Glutamatergic neuron (in vitro differentiated cells): ENCODE results near the gene EXOC3L1. TPM values are rescaled to one million over a fixed set of nuclear protein-coding genes. Genes with fewer than 3 reads are reported as not detected.
A peak's percentile ranks its signal among the peaks of the same experiment; 100 is the strongest.

Source experiments
- DNase-seq: peaks from one replicate; pipeline ENCODE4 v3.0.0; 2022
- H3K27ac Mint-ChIP-seq: one replicate; pipeline ENCODE4 v1.8.0; 2020; ENCODE audit warnings: mild to moderate bottlenecking, mixed read lengths, inconsistent platforms; ENCODE audit not compliant: unreplicated experiment
- H3K27me3 Mint-ChIP-seq: one replicate; pipeline ENCODE4 v1.8.0; 2020; ENCODE audit warnings: mild to moderate bottlenecking, moderate library complexity, mixed read lengths, inconsistent platforms; ENCODE audit not compliant: unreplicated experiment
- H3K36me3 Mint-ChIP-seq: one replicate; pipeline ENCODE4 v1.8.0; 2020; ENCODE audit warnings: mild to moderate bottlenecking, mixed read lengths, inconsistent platforms; ENCODE audit not compliant: unreplicated experiment
- H3K4me1 Mint-ChIP-seq: one replicate; pipeline ENCODE4 v1.8.0; 2020; ENCODE audit warnings: mild to moderate bottlenecking, low read depth, mixed read lengths, inconsistent platforms; ENCODE audit not compliant: unreplicated experiment
- H3K4me3 Mint-ChIP-seq: one replicate; pipeline ENCODE4 v1.8.0; 2020; ENCODE audit warnings: mild to moderate bottlenecking, mixed read lengths, inconsistent platforms; ENCODE audit not compliant: unreplicated experiment
- H3K9me3 Mint-ChIP-seq: one replicate; pipeline ENCODE4 v1.8.0; 2020; ENCODE audit warnings: mild to moderate bottlenecking, moderate library complexity, mixed read lengths, inconsistent platforms; ENCODE audit not compliant: unreplicated experiment
- CTCF ChIP-seq: fragments of 200-600 bp; sonication (generic); IDR thresholded peaks from one replicate; pipeline ENCODE4 v1.5.0; 2021; ENCODE audit not compliant: partially characterized antibody, unreplicated experiment
- total RNA-seq: library from RNA; stranded (reverse); fragmentation: NEBNext Ultra II Directional; extraction: Animal tissue kit (Norgen Biotek cat#: 25700); gene quantifications from one replicate; pipeline ENCODE4 v1.2.1, GENCODE V29; 2021; ENCODE audit not compliant: unreplicated experiment

EXOC3L1 gene
- total RNA-seq, 1 donor from 2014 or later, result 3.6 TPM

- Mint-ChIP-seq H3K27ac (no peak overlapping the region), H3K9me3 (peaks cover 3% of the 10 kb centered on the region), H3K36me3 (peaks cover 9% of the 10 kb centered on the region), H3K27me3 (peaks cover 20% of the 10 kb centered on the region), H3K4me1 (peaks cover 3% of the 10 kb centered on the region), H3K4me3 (peak overlapping the region; percentile 14)
- no peak for TF ChIP-seq CTCF
- no peak for DNase-seq
Observed at GRCh38 chr16:67148656-67149275, 41.2 kb downstream of the EXOC3L1 start.

- Mint-ChIP-seq H3K27me3 (peaks cover 19% of the 10 kb centered on the region), H3K4me1 (peaks cover 3% of the 10 kb centered on the region), H3K27ac (no peak overlapping the region), H3K36me3 (peaks cover 9% of the 10 kb centered on the region), H3K9me3 (peaks cover 3% of the 10 kb centered on the region), H3K4me3 (peak overlapping the region; percentile 14)
- DNase-seq, result no peak
- TF ChIP-seq CTCF, result no peak
Observed at GRCh38 chr16:67148221-67148620, 41.7 kb downstream of the EXOC3L1 start.

GRCh38 chr16:67147437-67148140, 42.3 kb downstream of the EXOC3L1 start:
- H3K4me3 Mint-ChIP-seq, result no peak overlapping the region
- peaks cover 3% of the 10 kb centered on the region for H3K4me1 Mint-ChIP-seq
- peaks cover 6% of the 10 kb centered on the region for H3K36me3 Mint-ChIP-seq
- peaks cover 2% of the 10 kb centered on the region for H3K9me3 Mint-ChIP-seq
- peaks cover 13% of the 10 kb centered on the region for H3K27me3 Mint-ChIP-seq
- no peak for TF ChIP-seq CTCF
- DNase-seq, result no peak
- H3K27ac Mint-ChIP-seq, result no peak overlapping the region

GRCh38 chr16:67146523-67147357, 43.2 kb downstream of the EXOC3L1 start:
- no peak overlapping the region for H3K4me3 Mint-ChIP-seq
- peaks cover 2% of the 10 kb centered on the region for H3K9me3 Mint-ChIP-seq
- H3K4me1 Mint-ChIP-seq, result peaks cover 3% of the 10 kb centered on the region
- H3K27me3 Mint-ChIP-seq, result peaks cover 11% of the 10 kb centered on the region
- peaks cover 5% of the 10 kb centered on the region for H3K36me3 Mint-ChIP-seq
- no peak for DNase-seq
- H3K27ac Mint-ChIP-seq, result no peak overlapping the region
- no peak for TF ChIP-seq CTCF
